ENCODE data around the gene OOSP3.

Gene OOSP3

DNA sequence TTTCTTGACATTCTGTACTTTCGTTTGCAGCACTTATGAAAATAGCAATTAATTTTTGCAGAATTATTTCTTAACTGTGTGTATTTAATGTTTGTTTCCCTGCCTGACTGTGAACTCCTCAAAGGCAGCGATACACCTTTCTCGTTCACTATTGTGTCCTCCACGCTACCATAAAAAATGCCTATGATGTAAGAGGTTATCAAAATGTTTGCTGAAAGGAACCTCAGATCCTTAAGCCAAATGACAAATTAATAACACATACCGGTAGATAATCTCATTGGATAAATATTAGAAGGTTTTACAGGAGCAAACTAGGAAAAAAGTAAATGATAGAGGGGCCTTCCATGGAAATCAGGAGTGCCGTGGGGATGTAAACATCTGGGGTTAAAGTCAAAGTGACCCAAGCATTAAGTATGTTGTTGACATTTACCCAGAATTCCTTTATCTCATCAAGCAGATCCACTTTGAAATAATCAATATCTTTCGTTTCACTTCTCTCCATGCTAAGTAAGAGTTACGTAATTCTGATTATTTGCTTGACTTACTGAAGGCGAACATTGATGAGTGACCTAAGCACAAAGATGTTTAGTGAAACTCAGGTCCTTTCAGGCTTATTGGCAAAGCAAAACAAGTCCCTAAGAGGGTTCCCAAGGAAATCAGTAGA lies 2.6 kb upstream of the OOSP3 start:
- Histone ChIP-seq H3K4me2 (ENCODE audit: low read length) (no peak overlapping the region), H3K4me3 (ENCODE audit: low read length) (no peak overlapping the region), H3K9ac (ENCODE audit: low read length) (no peak overlapping the region), H3K27me3 (ENCODE audit: low read depth, low read length) (no peaks in the 10 kb centered on the region), H3K79me2 (ENCODE audit: low read length) (no peaks in the 10 kb centered on the region), H3K27ac (ENCODE audit: low read length) (no peak overlapping the region), H3K4me1 (ENCODE audit: low read length) (no peaks in the 10 kb centered on the region), H4K20me1 (ENCODE audit: insufficient read depth, low read length) (no peaks in the 10 kb centered on the region), H3K9me3 (ENCODE audit: insufficient read depth, low read length) (no peaks in the 10 kb centered on the region), H2AFZ (ENCODE audit: low read depth, low read length) (no peak overlapping the region), H3K36me3 (replicated peaks; ENCODE audit: low read depth, low read length) (no peaks in the 10 kb centered on the region)
- no peak for TF ChIP-seq CTCF (IDR thresholded peaks at IDR 0.05; ENCODE audit: low read depth, low read length)
- TF ChIP-seq EZH2phosphoT487 (IDR thresholded peaks at IDR 0.05; ENCODE audit: low read depth): no peak

DNA sequence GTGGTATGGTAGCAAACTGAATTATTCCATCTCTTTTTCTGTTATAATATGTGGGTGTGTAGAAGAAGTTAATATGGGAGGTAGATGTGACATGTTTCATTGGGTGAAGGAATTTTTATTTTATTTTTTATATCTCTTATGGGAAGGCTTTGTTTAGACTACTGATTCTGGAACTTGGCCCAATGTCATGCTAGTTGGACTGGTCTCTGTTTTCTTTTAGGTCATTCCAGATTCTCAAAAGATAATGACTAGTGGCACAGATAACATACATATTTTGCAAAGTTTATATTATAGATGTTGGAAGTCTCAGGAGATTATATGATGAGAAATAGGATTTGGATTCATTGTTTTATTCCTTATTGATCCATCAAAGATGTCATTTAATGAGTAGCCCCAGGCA lies 1.3 kb upstream of the OOSP3 start:
- no peak overlapping the region for H3K27ac ChIP-seq (ENCODE audit: low read length)
- no peaks in the 10 kb centered on the region for H3K9me3 ChIP-seq (ENCODE audit: insufficient read depth, low read length)

DNA sequence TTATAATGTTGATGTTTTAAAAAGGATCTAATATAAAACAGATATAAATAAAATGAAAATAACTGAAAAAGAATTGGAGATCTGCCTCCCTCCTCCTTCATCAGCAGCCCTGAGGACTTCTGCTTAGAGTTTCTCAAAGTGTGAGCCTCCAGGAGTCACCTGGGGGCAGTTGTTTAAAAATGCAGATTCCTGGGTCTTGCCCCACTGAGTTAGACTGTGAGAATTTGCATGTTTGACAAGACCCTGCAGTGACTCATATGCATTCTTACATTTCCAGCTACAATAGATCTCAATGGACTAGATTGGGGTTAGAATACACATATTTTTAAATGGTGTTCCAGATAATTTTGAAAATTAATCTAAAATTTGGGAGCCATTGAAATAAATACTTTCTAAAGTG lies 798 bp upstream of the OOSP3 start:
- H3K4me2 ChIP-seq (ENCODE audit: low read length): no peak overlapping the region
- H3K4me1 ChIP-seq (ENCODE audit: low read length): no peaks in the 10 kb centered on the region
- no peak overlapping the region for H3K9ac ChIP-seq (ENCODE audit: low read length)
- H3K36me3 ChIP-seq (replicated peaks; ENCODE audit: low read depth, low read length): no peaks in the 10 kb centered on the region
- no peak overlapping the region for H3K4me3 ChIP-seq (ENCODE audit: low read length)
- H4K20me1 ChIP-seq (ENCODE audit: insufficient read depth, low read length): no peaks in the 10 kb centered on the region
- no peaks in the 10 kb centered on the region for H3K27me3 ChIP-seq (ENCODE audit: low read depth, low read length)
- no peak overlapping the region for H2AFZ ChIP-seq (ENCODE audit: low read depth, low read length)
- H3K27ac ChIP-seq (ENCODE audit: low read length): no peak overlapping the region
- H3K9me3 ChIP-seq (ENCODE audit: insufficient read depth, low read length): no peaks in the 10 kb centered on the region
- H3K79me2 ChIP-seq (ENCODE audit: low read length): no peaks in the 10 kb centered on the region
- TF ChIP-seq CTCF (IDR thresholded peaks at IDR 0.05; ENCODE audit: low read depth, low read length): no peak
- no peak for TF ChIP-seq EZH2phosphoT487 (IDR thresholded peaks at IDR 0.05; ENCODE audit: low read depth)

More for the DNA sequence above, 1.3 kb upstream of the OOSP3 start:
- Histone ChIP-seq H4K20me1 (ENCODE audit: insufficient read depth, low read length) (no peaks in the 10 kb centered on the region), H3K79me2 (ENCODE audit: low read length) (no peaks in the 10 kb centered on the region), H3K27me3 (ENCODE audit: low read depth, low read length) (no peaks in the 10 kb centered on the region), H3K36me3 (replicated peaks; ENCODE audit: low read depth, low read length) (no peaks in the 10 kb centered on the region), H3K4me3 (ENCODE audit: low read length) (no peak overlapping the region), H3K9ac (ENCODE audit: low read length) (no peak overlapping the region), H3K4me2 (ENCODE audit: low read length) (no peak overlapping the region), H2AFZ (ENCODE audit: low read depth, low read length) (no peak overlapping the region), H3K4me1 (ENCODE audit: low read length) (no peaks in the 10 kb centered on the region)
- TF ChIP-seq EZH2phosphoT487 (IDR thresholded peaks at IDR 0.05; ENCODE audit: low read depth) (no peak), CTCF (IDR thresholded peaks at IDR 0.05; ENCODE audit: low read depth, low read length) (no peak)

DNA sequence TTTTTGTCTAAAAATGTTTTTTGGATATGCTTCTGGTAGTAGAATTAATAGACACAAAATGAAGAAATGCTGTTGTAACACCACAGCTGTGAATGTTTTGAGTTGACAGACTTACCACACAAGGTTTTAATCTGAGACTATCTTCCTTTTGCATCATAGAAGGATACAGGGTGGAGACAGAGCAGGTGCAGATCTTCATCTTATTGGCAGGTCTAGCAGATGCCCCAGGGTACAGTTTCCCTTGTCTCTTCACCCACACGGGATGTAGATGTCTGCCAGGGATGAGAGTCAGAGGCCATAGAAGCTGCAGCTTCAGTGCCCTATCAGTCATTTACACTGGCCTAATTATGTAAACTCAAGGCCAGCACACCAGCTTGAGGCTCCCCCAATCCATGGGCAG lies 985 bp downstream of the OOSP3 start:
- Histone ChIP-seq H3K4me2 (ENCODE audit: low read length) (no peak overlapping the region), H3K9ac (ENCODE audit: low read length) (no peak overlapping the region), H3K79me2 (ENCODE audit: low read length) (no peaks in the 10 kb centered on the region), H3K27ac (ENCODE audit: low read length) (no peak overlapping the region), H2AFZ (ENCODE audit: low read depth, low read length) (no peak overlapping the region), H3K4me1 (ENCODE audit: low read length) (no peaks in the 10 kb centered on the region), H3K9me3 (ENCODE audit: insufficient read depth, low read length) (no peaks in the 10 kb centered on the region), H3K27me3 (ENCODE audit: low read depth, low read length) (no peaks in the 10 kb centered on the region), H4K20me1 (ENCODE audit: insufficient read depth, low read length) (no peaks in the 10 kb centered on the region), H3K4me3 (ENCODE audit: low read length) (no peak overlapping the region), H3K36me3 (replicated peaks; ENCODE audit: low read depth, low read length) (no peaks in the 10 kb centered on the region)
- no peak for TF ChIP-seq EZH2phosphoT487 (IDR thresholded peaks at IDR 0.05; ENCODE audit: low read depth)
- no peak for TF ChIP-seq CTCF (IDR thresholded peaks at IDR 0.05; ENCODE audit: low read depth, low read length)

Data from OCI-LY3 (cell line).